ENCODE data around the gene CALM3. TPM values are rescaled to one million over a fixed set of nuclear protein-coding genes. Genes with fewer than 3 reads are reported as not detected.

The CALM3 gene
- total and polyA plus RNA-seq, 2 of the 4 experiments (the other 2 are of a cell fraction): 91.6 to 501 TPM

- H3K27ac ChIP-seq (ENCODE audit: insufficient read depth, low read length): no peak overlapping the region
- no peak overlapping the region for H3K4ac ChIP-seq (ENCODE audit: low read depth, low read length)
- H2AK9ac ChIP-seq (replicated peaks; ENCODE audit: low read depth, low read length, poor library complexity): no peak overlapping the region
- H2BK5ac ChIP-seq (ENCODE audit: low read depth, low read length, poor library complexity, severe bottlenecking): no peak overlapping the region
- H3K4me1 ChIP-seq (ENCODE audit: control insufficient read depth, insufficient read depth, low read length): no peaks in the 10 kb centered on the region
- TF ChIP-seq CTCF (conservative IDR thresholded peaks at IDR 0.05; ENCODE audit: low read depth, low read length) (no peak), CHD1 (IDR thresholded peaks at IDR 0.05; ENCODE audit: low read depth, low read length) (no peak), RCOR1 (IDR thresholded peaks at IDR 0.05; ENCODE audit: insufficient replicate concordance, low read length) (no peak), NFE2L2 (IDR thresholded peaks at IDR 0.05; ENCODE audit: low read depth, low read length) (no peak), SMC3 (IDR thresholded peaks at IDR 0.05; ENCODE audit: low read depth, low read length) (no peak), MAZ (IDR thresholded peaks at IDR 0.05; ENCODE audit: borderline replicate concordance, low read depth, low read length) (no peak), CEBPB (IDR thresholded peaks at IDR 0.05; ENCODE audit: low read depth, low read length) (no peak), RFX5 (IDR thresholded peaks at IDR 0.05; ENCODE audit: low read depth, low read length) (no peak), ELK1 (IDR thresholded peaks at IDR 0.05; ENCODE audit: borderline replicate concordance, low read depth, low read length) (no peak), FOS (IDR thresholded peaks at IDR 0.05; ENCODE audit: low read depth, low read length) (no peak), MAFK (IDR thresholded peaks at IDR 0.05; ENCODE audit: low read depth, low read length) (no peak), MXI1 (IDR thresholded peaks at IDR 0.05; ENCODE audit: borderline replicate concordance, low read depth, low read length) (no peak), RAD21 (IDR thresholded peaks at IDR 0.05; ENCODE audit: low read length) (no peak), POLR2A (IDR thresholded peaks at IDR 0.05; ENCODE audit: low read depth, low read length) (no peak), BHLHE40 (IDR thresholded peaks at IDR 0.05; ENCODE audit: low read depth, low read length) (no peak)
- TF ChIP-seq, protein P1, sequence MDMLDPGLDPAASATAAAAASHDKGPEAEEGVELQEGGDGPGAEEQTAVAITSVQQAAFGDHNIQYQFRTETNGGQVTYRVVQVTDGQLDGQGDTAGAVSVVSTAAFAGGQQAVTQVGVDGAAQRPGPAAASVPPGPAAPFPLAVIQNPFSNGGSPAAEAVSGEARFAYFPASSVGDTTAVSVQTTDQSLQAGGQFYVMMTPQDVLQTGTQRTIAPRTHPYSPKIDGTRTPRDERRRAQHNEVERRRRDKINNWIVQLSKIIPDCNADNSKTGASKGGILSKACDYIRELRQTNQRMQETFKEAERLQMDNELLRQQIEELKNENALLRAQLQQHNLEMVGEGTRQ (IDR thresholded peaks at IDR 0.05; ENCODE audit: low read depth, low read length): no peak
- intact Hi-C loops (cut with micrococcal nuclease) (no loop called here), dilution Hi-C loops (cut with HindIII; ENCODE audit: low sequenced_read_pairs, unreplicated experiment) (no loop called here), in situ Hi-C loops (cut with MboI; ENCODE audit: low sequenced_read_pairs) (no loop called here)
- no peak overlapping the region for H3K4me2 ChIP-seq (ENCODE audit: low read depth, low read length)
- ChIA-PET POLR2A (ENCODE audit: unreplicated experiment) (no interaction called here), CTCF (no interaction called here)
- BruUV-seq (replicated peaks): no TSS peak
- no peaks in the 10 kb centered on the region for H3K9me1 ChIP-seq (ENCODE audit: insufficient read depth, low read length)
- no peak overlapping the region for H3K18ac ChIP-seq (ENCODE audit: low read depth, low read length)
- H4K91ac ChIP-seq (ENCODE audit: insufficient read depth, low read depth, low read length): no peak overlapping the region
- no peak for ATAC-seq (ENCODE audit: low read depth)
- H3K14ac ChIP-seq (replicated peaks; ENCODE audit: low read depth, low read length): no peak overlapping the region
- H2BK20ac ChIP-seq (ENCODE audit: low read depth, low read length): no peak overlapping the region
- H3K4me3 ChIP-seq (ENCODE audit: insufficient read depth, low read depth, low read length): no peak overlapping the region
- no peaks in the 10 kb centered on the region for H3K79me1 ChIP-seq (ENCODE audit: low read depth in 1 of 2, low read length in 2 of 2)
- H3K9ac ChIP-seq (ENCODE audit: low read depth, low read length): no peak overlapping the region
- H2AFZ ChIP-seq (replicated peaks; ENCODE audit: low read length, poor library complexity): no peak overlapping the region
- H2BK120ac ChIP-seq (ENCODE audit: low read depth, low read length): no peak overlapping the region
- no peak for DNase-seq
- no peak overlapping the region for H3K23ac ChIP-seq (ENCODE audit: low read depth, low read length)
- H2AK5ac ChIP-seq (ENCODE audit: low read depth, low read length): no peak overlapping the region
- H4K20me1 ChIP-seq (ENCODE audit: insufficient read depth, low read length): no peaks in the 10 kb centered on the region
- H4K8ac ChIP-seq (ENCODE audit: low read depth in 2 of 2, low read length in 2 of 2): no peak overlapping the region
- H2BK15ac ChIP-seq (ENCODE audit: low read depth, low read length): no peak overlapping the region
- no peak overlapping the region for H3K56ac ChIP-seq (ENCODE audit: extremely low read depth, insufficient read depth, low read length)
- WGBS, 2 experiments (ENCODE audit: extremely low coverage in 2 of 2, insufficient read length in 1 of 2): no CpG with 5 or more reads among the region's 3 CpGs
- H3K36me3 ChIP-seq (ENCODE audit: control insufficient read depth, insufficient read depth, low read length): no peaks in the 10 kb centered on the region
- H4K5ac ChIP-seq (ENCODE audit: low read depth, low read length): no peak overlapping the region
- no peaks in the 10 kb centered on the region for H3K9me3 ChIP-seq (ENCODE audit: control insufficient read depth, insufficient read depth, low read length)
- no peaks in the 10 kb centered on the region for H3K27me3 ChIP-seq (ENCODE audit: control insufficient read depth, insufficient read depth, low read length)
Observed at GRCh38 chr19:46591870-46592269, 9.3 kb upstream of the CALM3 start.

Data from IMR-90 (cell line).